Spinal cord (tissue), 10 donors: ENCODE results near the gene METTL5. TPM values are rescaled to one million over a fixed set of nuclear protein-coding genes. Genes with fewer than 3 reads are reported as not detected.
A peak's percentile ranks its signal among the peaks of the same experiment; 100 is the strongest.

Experiments used
- DNase-seq, 6 donors: peaks; one replicate each; pipeline versions ENCODE4 v3.0.0 to v3.0.0-alpha.2; 2013 to 2015; ENCODE audit warnings: low spot score in 6 of 6, low read depth in 4 of 6
- H3K27ac ChIP-seq: one replicate; pipeline ENCODE4 v1.5.1; 2013; ENCODE audit warnings: low read depth, low read length, control low read depth
- H3K27me3 ChIP-seq: one replicate; pipeline ENCODE4 v1.6.1; 2013; ENCODE audit warnings: low read length; ENCODE audit not compliant: control insufficient read depth, insufficient read depth
- H3K36me3 ChIP-seq: one replicate; pipeline ENCODE4 v1.6.1; 2013; ENCODE audit warnings: low read length; ENCODE audit not compliant: control insufficient read depth, insufficient read depth
- H3K4me1 ChIP-seq: one replicate; pipeline ENCODE4 v1.6.1; 2013; ENCODE audit warnings: low read length; ENCODE audit not compliant: control insufficient read depth, insufficient read depth
- H3K4me3 ChIP-seq: one replicate; pipeline ENCODE4 v1.5.1; 2013; ENCODE audit warnings: low read depth, low read length, control low read depth
- H3K9me3 ChIP-seq: one replicate; pipeline ENCODE4 v1.6.1; 2013; ENCODE audit warnings: low read length; ENCODE audit not compliant: control insufficient read depth, insufficient read depth
- WGBS: methylation state at CpG from one replicate; pipeline ENCODE4 v1.1.5; 2013; ENCODE audit warnings: missing lambda C conversion rate; ENCODE audit not compliant: insufficient coverage; 5-methylcytosine and 5-hydroxymethylcytosine counted together
- polyA plus RNA-seq, 2 donors: library from polyadenylated mRNA; unstranded; fragments of 120-200 nt; gene quantifications; one replicate each; pipeline ENCODE4 v1.2.1, GENCODE V29; 2013; ENCODE audit not compliant: insufficient read length in 2 of 2
- total RNA-seq, 2 donors: library from RNA; depleted of rRNA in 1 of 2; stranded (reverse); fragments of 120-200 nt in 1 of 2; fragments of >200 nt in 1 of 2; gene quantifications; one replicate each; pipeline versions ENCODE4 v1.2.3 to v1.2.4, GENCODE V29; 2013 to 2014
- donor health status: healthy.

METTL5 gene
- total and polyA plus RNA-seq, 4 donors = 40.8 to 64.0 (median 46.6) TPM

- no peak for DNase-seq
- Histone ChIP-seq H3K36me3 (peaks cover 2% of the 10 kb centered on the region), H3K27me3 (no peaks in the 10 kb centered on the region), H3K4me1 (peaks cover 4% of the 10 kb centered on the region), H3K9me3 (no peaks in the 10 kb centered on the region), H3K27ac (no peak overlapping the region), H3K4me3 (no peak overlapping the region)
- WGBS = 85% methylated on average over 2 of the region's 6 CpGs
Measured at GRCh38 chr2:169796441-169796840, 28.3 kb downstream of the METTL5 start.

GRCh38 chr2:169795181-169795580 is 29.5 kb downstream of the METTL5 start:
- no peak for DNase-seq
- 55% methylated on average over 1 of the region's 2 CpGs for WGBS
- H3K27me3 ChIP-seq = no peaks in the 10 kb centered on the region

GRCh38 chr2:169790581-169790980 is 34.1 kb downstream of the METTL5 start:
- peaks cover 6% of the 10 kb centered on the region for H3K4me1 ChIP-seq
- no peaks in the 10 kb centered on the region for H3K9me3 ChIP-seq
- H3K36me3 ChIP-seq = no peaks in the 10 kb centered on the region
- no peak overlapping the region for H3K4me3 ChIP-seq
- WGBS = 91% methylated on average over 4 of the region's 5 CpGs
- no peak for DNase-seq
- H3K27ac ChIP-seq = no peak overlapping the region
- no peaks in the 10 kb centered on the region for H3K27me3 ChIP-seq

More at GRCh38 chr2:169795181-169795580, 29.5 kb downstream of the METTL5 start:
- Histone ChIP-seq H3K36me3 (no peaks in the 10 kb centered on the region), H3K4me1 (peaks cover 3% of the 10 kb centered on the region), H3K9me3 (no peaks in the 10 kb centered on the region), H3K4me3 (no peak overlapping the region), H3K27ac (no peak overlapping the region)

GRCh38 chr2:169782513-169782912 is 42.2 kb downstream of the METTL5 start:
- Histone ChIP-seq H3K9me3 (no peaks in the 10 kb centered on the region), H3K4me1 (no peaks in the 10 kb centered on the region), H3K4me3 (no peak overlapping the region), H3K36me3 (peaks cover 2% of the 10 kb centered on the region), H3K27me3 (no peaks in the 10 kb centered on the region), H3K27ac (no peak overlapping the region)
- whole genome bisulfite sequencing = no CpG with 5 or more reads among the region's 1 CpG
- no peak for DNase-seq

- no peak for DNase-seq
- Histone ChIP-seq H3K27me3 (no peaks in the 10 kb centered on the region), H3K27ac (no peak overlapping the region), H3K36me3 (peaks cover 2% of the 10 kb centered on the region), H3K4me3 (no peak overlapping the region), H3K4me1 (no peaks in the 10 kb centered on the region), H3K9me3 (no peaks in the 10 kb centered on the region)
- WGBS = no CpG with 5 or more reads among the region's 4 CpGs
Measured at GRCh38 chr2:169781249-169782013, 43.3 kb downstream of the METTL5 start.

- Histone ChIP-seq H3K27me3 (no peaks in the 10 kb centered on the region), H3K36me3 (peaks cover 2% of the 10 kb centered on the region), H3K4me3 (no peak overlapping the region), H3K27ac (no peak overlapping the region), H3K4me1 (no peaks in the 10 kb centered on the region), H3K9me3 (no peaks in the 10 kb centered on the region)
- no peak for DNase-seq
- no CpG with 5 or more reads among the region's 3 CpGs for WGBS
Measured at GRCh38 chr2:169778446-169778845, 46.3 kb downstream of the METTL5 start.

GRCh38 chr2:169776252-169776761 is 48.4 kb downstream of the METTL5 start:
- no peaks in the 10 kb centered on the region for H3K27me3 ChIP-seq
- peak in 1 of 6 donors; percentile 35 for DNase-seq
- no peaks in the 10 kb centered on the region for H3K9me3 ChIP-seq
- H3K4me1 ChIP-seq = no peaks in the 10 kb centered on the region
- peak overlapping the region; percentile 29 for H3K27ac ChIP-seq
- no peak overlapping the region for H3K4me3 ChIP-seq
- peaks cover 2% of the 10 kb centered on the region for H3K36me3 ChIP-seq
- WGBS = no CpG with 5 or more reads among the region's 2 CpGs

GRCh38 chr2:169775765-169776164 is 48.9 kb downstream of the METTL5 start:
- Histone ChIP-seq H3K36me3 (peaks cover 2% of the 10 kb centered on the region), H3K4me1 (no peaks in the 10 kb centered on the region), H3K4me3 (no peak overlapping the region), H3K27me3 (no peaks in the 10 kb centered on the region), H3K9me3 (no peaks in the 10 kb centered on the region), H3K27ac (peak overlapping the region; percentile 29)
- DNase-seq = peak in 1 of 6 donors; percentile 52
- no CpG with 5 or more reads among the region's 2 CpGs for WGBS

- Histone ChIP-seq H3K36me3 (peaks cover 2% of the 10 kb centered on the region), H3K27ac (no peak overlapping the region), H3K4me1 (no peaks in the 10 kb centered on the region), H3K9me3 (no peaks in the 10 kb centered on the region), H3K27me3 (no peaks in the 10 kb centered on the region), H3K4me3 (no peak overlapping the region)
- 95% methylated on average over 3 of the region's 3 CpGs for whole genome bisulfite sequencing
- no peak for DNase-seq
Measured at GRCh38 chr2:169775354-169775753, 49.4 kb downstream of the METTL5 start.

- H3K36me3 ChIP-seq = peaks cover 12% of the 10 kb centered on the region
- peaks cover 13% of the 10 kb centered on the region for H3K4me1 ChIP-seq
- WGBS = no CpG with 5 or more reads among the region's 2 CpGs
- H3K27ac ChIP-seq = no peak overlapping the region
- H3K27me3 ChIP-seq = peaks cover 13% of the 10 kb centered on the region
- H3K4me3 ChIP-seq = no peak overlapping the region
- DNase-seq = no peak
- H3K9me3 ChIP-seq = no peaks in the 10 kb centered on the region
Measured at GRCh38 chr2:169772651-169773050, 52.1 kb downstream of the METTL5 start.
